GM12878 (cell line): Measurements from ENCODE around the gene DNAH2. TPM values are rescaled to one million over a fixed set of nuclear protein-coding genes. Genes with fewer than 3 reads are reported as not detected.

Experiments used
- ATAC-seq: fragments of 200-7000 bp; cut with Tn5 transposase; 3 replicates; pipeline ENCODE4 v1.9.1; 2020; ENCODE audit warnings: mild to moderate bottlenecking, moderate library complexity
- BruUV-seq: library from RNA; stranded (reverse); fragments of 400-500 nt; replicated peaks from 2 replicates; lab custom pipeline; 2021; lab: Mats Ljungman, UMichigan
- CTCF ChIA-PET: fragments of 300-600 bp; sonication (Branson Sonifier 250); formaldehyde crosslinking; extraction: SDS; loops from one replicate; lab custom pipeline; 2021; ENCODE audit warnings: inconsistent platforms; lab: Yijun Ruan, JAX
- POLR2A ChIA-PET: fragments of 350-600 bp; formaldehyde crosslinking; extraction: SDS; loops from one replicate; lab custom pipeline; 2021; ENCODE audit warnings: inconsistent platforms; lab: Charles Lee
- RAD21 ChIA-PET: fragments of 300-600 bp; sonication (Branson Sonifier 250); formaldehyde crosslinking; loops from one replicate; lab custom pipeline; 2023; ENCODE audit warnings: antibody characterized with exemption; ENCODE audit not compliant: unreplicated experiment; lab: Charles Lee
- SMC1A ChIA-PET: fragments of 300-600 bp; sonication (Branson Sonifier 250); formaldehyde crosslinking; loops from one replicate; lab custom pipeline; 2023; ENCODE audit not compliant: unreplicated experiment, uncharacterized antibody; lab: Charles Lee
- DNase-seq: peaks from one replicate; pipeline ENCODE4 v3.0.0-alpha.2; 2011; ENCODE audit warnings: low read depth, low spot score
- FAIRE-seq: peaks from 3 replicates; lab custom pipeline; 2011; peaks lifted over from hg19 to GRCh38; lab: Jason Lieb, UNC
- H2AFZ ChIP-seq: 2 replicates; pipeline ENCODE4 v1.6.0; 2011; ENCODE audit warnings: low read depth, low read length, control low read depth; ENCODE audit not compliant: control insufficient read depth
- H3K27ac ChIP-seq: 2 replicates; pipeline ENCODE4 v1.5.1; 2011; ENCODE audit warnings: control low read depth; ENCODE audit not compliant: control insufficient read depth, insufficient read depth
- H3K27me3 ChIP-seq, 2 experiments: replicated peaks in 1 of 2; 2 replicates each; pipeline versions ENCODE4 v1.6.0 to v1.6.1; 2011; ENCODE audit warnings: low read length in 1 of 2; ENCODE audit not compliant: control insufficient read depth in 2 of 2, insufficient read depth in 2 of 2
- H3K36me3 ChIP-seq, 2 experiments: 2 replicates each; pipeline ENCODE4 v1.5.1; 2011; ENCODE audit warnings: low read length in 1 of 2; ENCODE audit not compliant: control insufficient read depth in 2 of 2, insufficient read depth in 2 of 2
- H3K4me1 ChIP-seq: 2 replicates; pipeline ENCODE4 v1.6.1; 2011; ENCODE audit warnings: mild to moderate bottlenecking, low read length, moderate library complexity, mixed read lengths; ENCODE audit not compliant: control insufficient read depth, insufficient read depth
- H3K4me2 ChIP-seq: 2 replicates; pipeline ENCODE4 v1.6.0; 2011; ENCODE audit warnings: control low read depth; ENCODE audit not compliant: control insufficient read depth, insufficient read depth
- H3K4me3 ChIP-seq: fragments of 200-600 bp; sonication (generic); 2 replicates; pipeline ENCODE4 v1.5.1; 2016
- H3K79me2 ChIP-seq: 2 replicates; pipeline ENCODE4 v1.6.0; 2011; ENCODE audit warnings: low read length; ENCODE audit not compliant: control insufficient read depth, insufficient read depth
- H3K9ac ChIP-seq: 2 replicates; pipeline ENCODE4 v1.8.0; 2011; ENCODE audit warnings: low read length, control low read depth, mixed read lengths; ENCODE audit not compliant: control insufficient read depth, insufficient read depth
- H3K9me3 ChIP-seq: replicated peaks from 3 replicates; pipeline ENCODE4 v1.5.1; 2011; ENCODE audit warnings: mild to moderate bottlenecking, low read length; ENCODE audit not compliant: control insufficient read depth, insufficient read depth
- H4K20me1 ChIP-seq: 2 replicates; pipeline ENCODE4 v1.6.0; 2011; ENCODE audit not compliant: control insufficient read depth, insufficient read depth
- BHLHE40 ChIP-seq, 2 experiments: fragments of 450-650 bp in 1 of 2; IDR thresholded peaks; 2 replicates each; pipeline ENCODE4 v1.6.1; 2011 to 2017; ENCODE audit warnings: low read depth in 2 of 2, borderline replicate concordance in 1 of 2, improper control_type of control experiment in 1 of 2, low read length in 1 of 2, mild to moderate bottlenecking in 1 of 2
- CBX3 ChIP-seq: fragments of 200-600 bp; sonication (generic); IDR thresholded peaks from 2 replicates; pipeline ENCODE4 v1.6.1; 2016; ENCODE audit warnings: low read depth, borderline replicate concordance
- CTCF ChIP-seq, 3 experiments: IDR thresholded peaks in 2 of 3; conservative IDR thresholded peaks in 1 of 3; 2 replicates each; pipeline ENCODE4 v1.5.1; 2011; ENCODE audit warnings: low read depth in 3 of 3, low read length in 3 of 3, mild to moderate bottlenecking in 3 of 3, control low read depth in 2 of 3, moderate library complexity in 2 of 3, inconsistent platforms in 1 of 3, mixed read lengths in 1 of 3; ENCODE audit not compliant: control insufficient read depth in 2 of 3, insufficient read depth in 1 of 3; ENCODE audit errors: extremely low read depth in 1 of 3
- MAX ChIP-seq: IDR thresholded peaks from 2 replicates; pipeline ENCODE4 v1.6.1; 2012; ENCODE audit warnings: low read depth, low read length, improper control_type of control experiment
- RAD21 ChIP-seq: IDR thresholded peaks from 2 replicates; pipeline ENCODE4 v1.6.1; 2011; ENCODE audit warnings: mild to moderate bottlenecking, low read depth, low read length, moderate library complexity; ENCODE audit not compliant: insufficient read depth
- REST ChIP-seq: IDR thresholded peaks from 2 replicates; pipeline ENCODE4 v1.6.1; 2012; ENCODE audit warnings: mild to moderate bottlenecking, low read depth, low read length
- SREBF2 ChIP-seq: IDR thresholded peaks from 2 replicates; pipeline ENCODE4 v1.6.1; 2012; ENCODE audit warnings: mild to moderate bottlenecking, low read length
- TCF7 ChIP-seq: IDR thresholded peaks from 2 replicates; pipeline ENCODE4 v1.6.1; 2014; ENCODE audit warnings: antibody characterized with exemption, borderline replicate concordance
- YY1 ChIP-seq: IDR thresholded peaks from 2 replicates; pipeline ENCODE4 v1.6.1; 2011; ENCODE audit warnings: low read depth, mild to moderate bottlenecking, low read length
- ZNF592 ChIP-seq: fragments of 450-650 bp; IDR thresholded peaks from 2 replicates; pipeline ENCODE4 v1.6.1; 2017; ENCODE audit warnings: mild to moderate bottlenecking, moderate library complexity
- ZZZ3 ChIP-seq: IDR thresholded peaks from 2 replicates; pipeline ENCODE4 v1.6.1; 2011; ENCODE audit warnings: low read depth; ENCODE audit not compliant: control insufficient read depth, insufficient read length
- WGBS: methylation state at CpG from one replicate; pipeline ENCODE4 v1.1.6; 2016; ENCODE audit warnings: low lambda C conversion rate; ENCODE audit not compliant: insufficient replicate concordance, insufficient coverage; ENCODE audit errors: missing lambda C conversion rate; 5-methylcytosine and 5-hydroxymethylcytosine counted together
- in situ Hi-C: fragments of 300-500 bp; cut with MboI; formaldehyde crosslinking; loops from 9 replicates; pipeline ENCODE4 v1.14.3; 2018; ENCODE audit warnings: mixed read lengths
- intact Hi-C: fragments of 100-400 bp; cut with micrococcal nuclease; formaldehyde crosslinking; loops from one replicate; pipeline ENCODE4 v1.14.2; 2022; ENCODE audit not compliant: unreplicated experiment
- polyA plus RNA-seq, 11 experiments: library from polyadenylated mRNA; depleted of rRNA in 4 of 11; unstranded in 6 of 11; stranded (reverse) in 5 of 11; fragments of >200 nt; fragmentation: Nextera tagmentation in 4 of 11; fragmentation: Illumina TruSeq in 1 of 11; extraction: Ambion mirVana in 4 of 11; extraction: Trizol in 1 of 11; gene quantifications; 1 replicate in 1 of 11; 2 replicates in 10 of 11; pipeline versions ENCODE4 v1.2.1 to v1.2.3, GENCODE V29; 2011 to 2016; ENCODE audit warnings: inconsistent platforms in 2 of 11, missing spikeins in 2 of 11, low read depth in 1 of 11
- total RNA-seq, 4 experiments: library from RNA; depleted of rRNA in 3 of 4; stranded (reverse); fragments of >200 nt in 3 of 4; fragmentation: Illumina TruSeq in 1 of 4; extraction: Trizol in 1 of 4; gene quantifications; 2 replicates each; pipeline versions ENCODE4 v1.2.1 to v1.2.3, GENCODE V29; 2013 to 2021

DNAH2 gene
- total and polyA plus RNA-seq, 10 of the 15 experiments (the other 5 are each of a cell fraction or from before 2014, with no cell fraction given), result not detected

- H3K4me3 ChIP-seq, result peak overlapping the region; percentile 96
- H3K9ac ChIP-seq, result peak overlapping the region; percentile 86
- DNase-seq, result no peak
- peak overlapping the region; percentile 79 for H3K4me2 ChIP-seq
- POLR2A ChIA-PET, result no interaction called here
- in situ Hi-C loops (no loop called here), intact Hi-C loops (loop anchor here (5.0 kb wide), 1 partner anchor 171 kb away; the partner anchor contains the start of genes TP53 and WRAP53)
- ATAC-seq, result peak; percentile 20
- H4K20me1 ChIP-seq, result no peaks in the 10 kb centered on the region
- no peaks in the 10 kb centered on the region; a peak in 2 of 4 replicates for H3K36me3 ChIP-seq
- H3K4me1 ChIP-seq, result peaks cover 17% of the 10 kb centered on the region
- no peak overlapping the region for H2AFZ ChIP-seq
- CTCF ChIA-PET, result interaction anchor here (0.9 to 15.5 kb wide), 3 partner anchors 19 to 198 kb away, joined by 3 to 308 read pairs (median 75); no protein-coding TSS in a partner anchor
- 52% methylated on average over 20 of the region's 20 CpGs for WGBS
- no TSS peak for BruUV-seq
- H3K9me3 ChIP-seq, result no peaks in the 10 kb centered on the region
- H3K27me3 ChIP-seq, result no peaks in the 10 kb centered on the region
- RAD21 ChIA-PET, result interaction anchor here (0.6 to 7.4 kb wide), 3 partner anchors 15 to 274 kb away, joined by 3 to 65 read pairs (median 3); no protein-coding TSS in a partner anchor
- FAIRE-seq, result no peak
- H3K79me2 ChIP-seq, result peaks cover 17% of the 10 kb centered on the region
- H3K27ac ChIP-seq, result peak overlapping the region; percentile 96
- SMC1A ChIA-PET, result interaction anchor here (0.8 to 2.4 kb wide), 2 partner anchors 10 to 131 kb away, joined by 4 to 9 read pairs; no protein-coding TSS in a partner anchor
- peak; percentile 15 to 44 (median 31); a peak in 3 of 6 replicates for TF ChIP-seq CTCF (IDR thresholded peaks at IDR 0.05 in 2 of 3, conservative IDR thresholded peaks at IDR 0.05 in 1 of 3; ENCODE audit: control insufficient read depth in 2 of 3, extremely low read depth in 1 of 3, insufficient read depth in 1 of 3, low read depth in 3 of 3, low read length in 3 of 3)
- no peak for TF ChIP-seq CBX3
- TF ChIP-seq ZZZ3, result no peak
- TF ChIP-seq ZNF592, result no peak
- TF ChIP-seq TCF7, result no peak
- no peak for TF ChIP-seq REST
- no peak for TF ChIP-seq MAX
- peak; percentile 21; the same call in 1 of the 2 replicates for TF ChIP-seq RAD21
- peak; percentile 80 for TF ChIP-seq YY1
- 0 out of 4 replicates have a peak, but pooled peaks of 1 of the 2 experiments have one; percentile 11 for TF ChIP-seq BHLHE40 (IDR thresholded peaks at IDR 0.05; ENCODE audit: borderline replicate concordance in 1 of 2, low read depth in 2 of 2, low read length in 1 of 2)
- TF ChIP-seq SREBF2, result no peak
Measured at GRCh38 chr17:7858522-7858810, 140.9 kb downstream of the DNAH2 start.
